ENCODE measurements around the gene USF2.
"Not testable (repeated sequence)": the region's sequence is repeated elsewhere in the genome, so short reads cannot be mapped to it uniquely, and the experiment has no call there.

Gene USF2

DNA sequence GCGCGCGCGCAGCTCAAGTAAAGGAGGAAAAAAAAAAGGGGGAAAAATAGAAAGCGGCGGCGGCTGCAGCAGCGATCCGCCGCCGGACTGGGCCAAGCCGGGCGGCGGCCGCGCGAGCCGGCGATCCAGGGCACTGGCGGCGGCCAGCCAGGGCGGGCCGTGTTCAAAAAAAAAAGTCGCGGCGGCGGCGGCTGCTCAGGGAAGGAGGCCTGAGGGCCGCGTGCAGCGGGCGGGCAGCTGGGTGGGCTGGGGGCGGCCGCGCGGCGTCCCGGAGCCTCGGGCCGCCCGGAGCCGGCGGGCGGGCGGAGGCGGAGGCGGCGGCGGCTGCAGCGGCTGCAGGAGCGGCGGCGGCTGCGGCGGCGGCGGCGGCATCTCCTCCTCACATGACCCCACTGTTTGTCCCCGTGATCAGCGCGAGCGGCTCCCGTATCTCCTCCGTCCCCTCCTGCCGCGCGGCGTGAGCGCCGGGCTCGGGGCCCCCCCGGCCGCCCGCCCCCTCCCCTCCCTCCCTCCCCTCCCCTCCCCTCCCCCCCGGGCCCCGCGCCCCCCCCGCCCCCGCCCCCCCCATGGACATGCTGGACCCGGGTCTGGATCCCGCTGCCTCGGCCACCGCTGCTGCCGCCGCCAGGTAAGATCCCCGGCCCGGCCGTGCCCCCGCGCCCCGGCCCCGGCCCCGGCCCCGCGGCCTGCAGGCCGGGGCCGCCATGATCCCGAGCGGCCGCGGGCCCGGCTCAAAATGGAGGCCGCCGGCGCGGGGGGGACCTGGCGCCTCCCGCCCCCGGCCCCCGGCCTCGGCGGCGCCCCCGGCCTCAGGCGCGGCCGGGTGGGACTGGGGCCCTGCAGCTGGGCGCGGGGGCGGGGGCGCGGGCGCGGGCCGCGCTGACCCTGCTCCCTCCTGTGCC, at the start of gene USF2:
TSS of gene USF2 (plus strand) at position 427 of the 902 bp plus-strand sequence. CDS start at position 567, 140 bp downstream.
- no peak for DNase-seq

DNA sequence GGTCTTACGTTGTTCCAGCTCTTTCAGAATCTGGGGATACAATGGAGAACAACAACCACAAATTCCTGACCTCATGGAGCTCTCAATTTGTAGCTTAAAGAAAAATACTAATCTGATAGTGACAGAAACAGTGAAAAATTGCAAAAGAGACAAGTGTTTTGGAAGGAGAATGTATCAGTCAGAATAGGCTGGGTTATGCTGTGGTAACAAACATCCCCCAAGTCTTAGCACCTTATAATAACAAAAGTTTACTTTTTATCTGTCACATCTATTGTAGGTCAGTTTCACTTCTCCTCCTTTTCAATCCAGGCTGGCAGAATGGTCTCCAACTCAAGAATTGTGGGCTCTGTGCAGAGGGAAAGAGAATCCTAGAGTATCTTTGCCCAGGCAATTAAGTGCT, 49.8 kb upstream of the USF2 start:
- DNase-seq, result no peak

- no peak for DNase-seq
Measured at GRCh38 chr19:35220315-35220921, 48.3 kb upstream of the USF2 start.

DNA sequence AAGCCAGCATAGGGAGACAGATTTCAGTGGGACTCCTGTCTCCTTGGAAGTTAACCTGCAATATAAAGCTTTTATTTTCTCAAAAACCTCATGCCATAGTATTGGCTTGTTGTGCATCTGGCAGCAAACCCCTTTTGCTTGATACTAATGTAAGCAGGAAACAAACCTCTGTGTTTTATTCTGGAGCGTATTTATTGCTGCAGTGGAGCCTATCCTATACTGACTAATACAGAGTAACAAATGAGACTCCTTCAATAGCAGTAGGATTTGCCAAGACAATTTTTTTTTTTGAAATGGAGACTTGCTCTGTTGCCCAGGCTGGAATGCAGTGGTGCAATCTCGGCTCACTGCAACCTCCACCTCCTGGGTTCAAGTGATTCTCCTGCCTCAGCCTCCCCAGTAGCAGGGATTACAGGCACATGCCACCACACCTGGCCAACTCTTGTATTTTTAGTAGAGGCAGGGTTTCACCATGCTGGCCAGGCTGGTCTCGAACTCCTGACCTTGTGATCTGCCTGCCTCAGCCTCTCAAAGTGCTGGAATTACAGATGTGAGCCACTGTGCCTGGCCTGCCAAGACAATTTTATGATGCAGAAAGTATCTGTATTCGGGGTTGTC, 47.7 kb upstream of the USF2 start:
- DNase-seq, result not testable (repeated sequence)

- DNase-seq, result no peak
Measured at GRCh38 chr19:35222373-35223015, 46.3 kb upstream of the USF2 start.

DNA sequence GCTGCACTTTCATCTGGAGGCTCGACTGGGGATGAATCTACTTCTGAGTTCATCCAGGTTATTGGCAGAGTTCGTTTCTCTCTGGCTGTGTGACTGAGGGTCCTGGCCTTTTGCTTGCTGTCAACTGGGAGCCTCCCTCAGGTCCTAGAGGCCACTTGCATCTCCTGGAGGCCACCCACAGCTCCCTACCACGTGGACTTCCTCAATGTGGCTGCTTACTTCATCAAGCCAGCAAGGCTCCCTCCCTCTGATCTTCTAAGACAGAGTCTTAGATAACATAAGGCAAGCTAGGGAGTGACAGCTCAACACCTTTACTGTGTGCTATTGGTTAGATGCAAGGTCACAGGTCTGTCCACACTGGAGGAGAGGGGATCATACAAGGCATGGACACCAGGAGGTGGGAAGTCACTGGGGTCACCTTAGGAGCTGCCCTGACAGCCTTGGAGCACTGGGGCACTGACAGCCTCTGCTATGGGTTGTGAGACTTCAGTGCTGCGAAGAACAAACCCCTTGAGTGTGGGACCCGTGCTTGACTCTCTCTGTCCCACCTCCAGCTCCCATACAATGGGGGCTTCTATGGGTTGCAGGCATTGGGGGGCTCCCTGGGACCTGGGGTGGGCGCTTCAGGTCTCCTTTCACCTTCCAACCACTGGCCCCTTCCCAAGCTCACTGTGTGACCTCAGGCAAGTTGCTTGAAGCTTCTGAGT, 45.5 kb upstream of the USF2 start:
- DNase-seq, result no peak

DNA sequence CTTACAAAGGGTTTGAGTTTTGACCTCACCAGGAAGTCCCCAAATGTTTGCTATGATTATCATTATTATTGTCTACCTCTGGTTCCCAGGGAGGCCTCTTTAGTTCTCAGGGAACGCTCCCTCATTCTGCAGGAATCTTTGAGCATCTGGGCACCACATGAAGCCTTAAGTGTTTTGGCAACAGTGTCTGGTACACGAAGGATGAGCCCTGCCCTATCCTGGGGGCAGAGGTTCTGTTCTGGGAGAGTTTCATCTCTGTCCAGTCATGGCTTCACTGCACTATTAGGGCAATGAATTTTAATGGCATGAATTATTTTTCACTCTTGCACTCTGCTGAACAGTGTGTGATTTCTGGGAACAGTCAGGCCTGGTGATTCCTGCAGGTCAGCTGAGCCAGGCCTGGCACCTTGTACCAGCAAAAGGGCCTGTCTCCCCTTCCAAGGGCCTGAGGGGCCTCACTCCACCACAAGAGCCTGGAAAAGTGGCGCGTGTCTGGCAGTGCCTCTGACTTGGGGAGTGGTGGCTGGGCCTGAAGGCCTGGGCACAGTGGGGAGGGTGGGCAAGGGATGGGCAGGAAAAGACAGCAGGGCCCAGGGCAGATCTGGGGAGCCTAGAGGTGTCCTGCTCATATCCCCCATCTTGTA, 44.8 kb upstream of the USF2 start:
- DNase-seq, result no peak

- no peak for DNase-seq
Measured at GRCh38 chr19:35224681-35225571, 43.8 kb upstream of the USF2 start.

DNA sequence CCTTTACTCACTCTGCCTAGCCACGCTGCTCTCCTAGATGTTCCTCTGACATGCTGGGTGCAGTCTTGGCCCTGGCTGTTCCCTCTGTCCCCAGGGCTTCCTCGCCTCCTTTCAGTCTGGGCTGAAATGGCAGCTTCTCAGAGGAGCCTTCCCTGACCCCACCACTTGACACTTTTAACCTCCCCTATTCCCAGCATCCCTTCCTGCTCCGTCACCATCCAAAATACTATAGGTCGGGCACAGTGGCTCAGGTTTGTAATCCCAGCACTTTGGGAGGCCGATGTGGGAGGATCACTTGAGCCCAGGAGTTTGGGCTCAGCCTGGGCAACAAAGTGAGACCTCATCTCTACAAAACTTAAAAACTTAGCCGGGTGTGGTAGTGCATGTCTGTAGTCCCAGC, 42.8 kb upstream of the USF2 start:
- DNase-seq, result no peak

- DNase-seq, result no peak
Measured at GRCh38 chr19:35226748-35227147, 42.0 kb upstream of the USF2 start.

GRCh38 chr19:35228177-35228930, 40.4 kb upstream of the USF2 start, which contains the start of gene FAM187B:
TSS of gene FAM187B (minus strand) at chr19:35228739. CDS start at chr19:35228680, 59 bp downstream.
- DNase-seq, result no peak

- no peak for DNase-seq
Measured at GRCh38 chr19:35229601-35230000, 39.2 kb upstream of the USF2 start.

DNA sequence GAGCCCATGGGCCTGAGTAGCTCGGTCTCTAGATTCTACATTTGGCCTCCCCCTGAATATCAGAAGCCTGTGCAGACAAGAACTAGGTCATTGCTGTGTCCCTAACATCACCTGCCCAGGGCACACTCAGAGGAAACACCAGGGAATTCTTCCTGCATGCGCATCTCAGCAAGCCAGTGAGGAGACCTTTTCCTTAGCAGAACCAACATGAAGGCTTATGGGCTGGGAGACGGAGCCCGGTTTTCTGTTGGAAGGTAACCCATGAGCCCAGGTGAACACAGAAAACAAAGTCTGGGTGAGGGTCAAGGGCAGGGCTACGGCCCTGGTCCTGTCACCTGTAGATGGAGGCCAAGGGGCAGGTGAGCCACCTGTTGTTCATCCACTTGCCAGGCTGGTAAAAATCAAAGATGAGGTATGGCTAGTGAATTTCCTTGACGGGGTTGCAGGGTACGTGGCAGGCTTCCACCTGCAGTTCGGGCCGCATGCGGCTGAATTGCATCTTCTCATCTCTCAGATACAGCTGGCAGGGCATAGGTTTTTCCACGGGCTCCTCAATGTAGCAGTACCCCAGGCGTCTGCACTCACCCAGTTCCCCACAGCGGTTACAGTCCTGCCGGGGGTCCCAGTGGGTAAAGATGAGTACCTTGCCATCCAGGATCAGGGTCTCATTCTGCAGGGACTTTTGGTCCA, 36.7 kb upstream of the USF2 start:
- DNase-seq, result no peak

- no peak for DNase-seq
Measured at GRCh38 chr19:35232912-35233311, 35.9 kb upstream of the USF2 start.

DNA sequence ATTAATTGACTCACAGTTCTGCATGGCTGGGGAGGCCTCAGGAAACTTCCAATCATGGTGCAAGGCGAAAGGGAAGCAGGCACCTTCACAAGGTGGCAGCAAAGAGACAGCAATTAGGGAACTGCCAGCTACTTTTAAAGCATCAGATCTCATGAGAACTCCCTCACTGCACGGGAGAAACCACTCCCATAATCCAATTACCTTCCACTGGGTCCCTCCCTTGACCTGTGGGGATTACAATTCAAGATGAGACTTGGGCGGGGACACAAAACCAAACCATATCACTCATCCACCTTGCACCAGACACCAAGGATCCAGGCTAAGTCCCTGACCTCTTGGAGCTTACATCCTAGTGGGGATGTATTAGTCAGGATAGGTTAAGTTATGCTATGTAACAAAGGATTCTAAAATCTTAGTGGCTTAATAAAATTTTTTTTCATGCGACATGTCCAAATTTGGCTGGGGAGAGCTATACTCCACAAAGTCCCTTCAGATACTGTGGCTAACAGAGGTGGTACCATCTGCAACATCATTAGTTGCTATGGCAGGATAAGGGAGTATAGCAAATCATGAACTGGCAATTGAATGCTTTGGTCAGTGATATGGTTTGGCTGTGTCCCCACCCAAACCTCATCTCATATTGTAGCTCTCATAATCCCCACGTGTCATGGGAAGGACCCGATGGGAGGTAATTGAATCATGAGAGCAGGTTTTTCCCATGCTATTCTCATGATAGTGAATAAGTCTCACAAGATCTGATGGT, 31.9 kb upstream of the USF2 start:
- no peak for DNase-seq

DNA sequence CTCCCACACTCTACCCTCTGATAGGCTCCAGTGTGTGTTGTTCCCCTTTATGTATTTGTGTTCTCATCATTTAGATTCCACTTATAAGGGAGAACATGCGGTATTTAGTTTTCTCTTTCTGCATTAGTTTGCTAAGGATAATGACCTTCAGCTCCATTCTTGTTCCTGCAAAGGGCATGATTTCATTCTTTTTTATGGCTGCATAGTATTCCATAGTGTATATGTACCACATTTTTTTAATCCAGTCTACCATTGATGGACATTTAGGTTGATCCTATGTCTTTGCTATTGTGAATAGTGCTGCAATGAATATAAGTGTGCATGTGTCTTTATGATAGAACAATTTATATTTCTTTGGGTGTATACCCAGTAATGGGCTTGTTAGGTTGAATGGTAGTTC, 29.2 kb upstream of the USF2 start:
- DNase-seq, result not testable (repeated sequence)

GRCh38 chr19:35240327-35240726, 28.4 kb upstream of the USF2 start:
- no peak for DNase-seq

GRCh38 chr19:35241417-35241816, 27.3 kb upstream of the USF2 start:
- no peak for DNase-seq

Measured in NCI-H524 treated with DMSO at 0.1 percent for 48 hours (cell line).